Embryonic facial prominence (tissue), 1 donor: Measurements from ENCODE around the gene PSORS1C1.
"Not testable (repeated sequence)": the region's sequence is repeated elsewhere in the genome, so short reads cannot be mapped to it uniquely, and the experiment has no call there.

Experiments used
- DNase-seq: peaks from one replicate; pipeline ENCODE4 v3.0.0-alpha.2; 2016; ENCODE audit errors: extremely low spot score

The PSORS1C1 gene

GRCh38 chr6:31158863-31159855 is 44.6 kb downstream of the PSORS1C1 start:
- DNase-seq: no peak

- no peak for DNase-seq
These were observed 46.9 kb downstream of the PSORS1C1 start for GRCh38 chr6:31161216-31162126.

- DNase-seq: no peak
These were observed 48.0 kb downstream of the PSORS1C1 start for GRCh38 chr6:31162463-31163165.

- DNase-seq: no peak
These were observed 49.3 kb downstream of the PSORS1C1 start for GRCh38 chr6:31163922-31164321.

- DNase-seq: not testable (repeated sequence)
These were observed 50.0 kb downstream of the PSORS1C1 start for GRCh38 chr6:31164475-31165063.

- DNase-seq: not testable (repeated sequence)
These were observed 50.6 kb downstream of the PSORS1C1 start for GRCh38 chr6:31165064-31165832.

GRCh38 chr6:31165986-31166385 is 51.4 kb downstream of the PSORS1C1 start:
- no peak for DNase-seq

GRCh38 chr6:31168606-31169005 is 54.0 kb downstream of the PSORS1C1 start:
- DNase-seq: no peak

- no peak for DNase-seq
These were observed 54.7 kb downstream of the PSORS1C1 start for GRCh38 chr6:31169123-31169857.

GRCh38 chr6:31169858-31170599 is 55.4 kb downstream of the PSORS1C1 start:
- DNase-seq: not testable (repeated sequence)

- DNase-seq: no peak
These were observed 55.9 kb downstream of the PSORS1C1 start, which contains the start of gene POU5F1 for GRCh38 chr6:31170600-31170881. Gene POU5F1, minus strand, starts transcription at chr6:31170682. Its CDS starts 62 bp downstream, at chr6:31170620.

GRCh38 chr6:31170987-31171671 is 56.5 kb downstream of the PSORS1C1 start:
- no peak for DNase-seq

GRCh38 chr6:31171931-31172905 is 57.6 kb downstream of the PSORS1C1 start:
- no peak for DNase-seq

- no peak for DNase-seq
These were observed 58.4 kb downstream of the PSORS1C1 start for GRCh38 chr6:31172973-31173384.

GRCh38 chr6:31173406-31173805 is 58.8 kb downstream of the PSORS1C1 start:
- no peak for DNase-seq

- no peak for DNase-seq
These were observed 59.8 kb downstream of the PSORS1C1 start for GRCh38 chr6:31174378-31174777.

GRCh38 chr6:31175971-31176370 is 61.4 kb downstream of the PSORS1C1 start:
- no peak for DNase-seq
